Activated CD4-positive, alpha-beta T cell treated with anti-CD3 and anti-CD28 coated beads, Interleukin-2, amount 50 U/mL, for 4 hours (primary cell): ENCODE measurements around the gene KCNG2.
"Not testable (repeated sequence)": the region's sequence is repeated elsewhere in the genome, so short reads cannot be mapped to it uniquely, and the experiment has no call there.

Source experiments
- DNase-seq, 2 experiments: peaks; one replicate each; pipeline ENCODE4 v3.0.0-alpha.2; 2020

The KCNG2 gene

GRCh38 chr18:79856119-79857007 is 58.6 kb downstream of the KCNG2 start:
- no peak for DNase-seq

GRCh38 chr18:79857082-79857671 is 59.4 kb downstream of the KCNG2 start:
- DNase-seq = no peak

GRCh38 chr18:79859314-79859713 is 61.6 kb downstream of the KCNG2 start:
- no peak for DNase-seq

GRCh38 chr18:79861687-79862086 is 63.9 kb downstream of the KCNG2 start:
- DNase-seq = no peak

- DNase-seq = no peak
Observed at GRCh38 chr18:79862562-79862961, 64.8 kb downstream of the KCNG2 start.

- no peak for DNase-seq
Observed at GRCh38 chr18:79863161-79864005, 65.6 kb downstream of the KCNG2 start.

- no peak for DNase-seq
Observed at GRCh38 chr18:79864006-79864725, 66.4 kb downstream of the KCNG2 start.

GRCh38 chr18:79864955-79865354 is 67.2 kb downstream of the KCNG2 start:
- DNase-seq = not testable (repeated sequence)

GRCh38 chr18:79865951-79866350 is 68.2 kb downstream of the KCNG2 start:
- DNase-seq = not testable (repeated sequence)

- DNase-seq = no peak
Observed at GRCh38 chr18:79866889-79867574, 69.3 kb downstream of the KCNG2 start.

- no peak for DNase-seq
Observed at GRCh38 chr18:79867666-79868065, 69.9 kb downstream of the KCNG2 start.

- DNase-seq = no peak
Observed at GRCh38 chr18:79868168-79868784, 70.5 kb downstream of the KCNG2 start.

- DNase-seq = no peak
Observed at GRCh38 chr18:79868811-79869541, 71.2 kb downstream of the KCNG2 start.

GRCh38 chr18:79869591-79870300 is 72.0 kb downstream of the KCNG2 start:
- DNase-seq = no peak

- DNase-seq = no peak
Observed at GRCh38 chr18:79870301-79871025, 72.7 kb downstream of the KCNG2 start.

GRCh38 chr18:79871026-79871390 is 73.3 kb downstream of the KCNG2 start:
- DNase-seq = no peak

GRCh38 chr18:79871481-79872091 is 73.8 kb downstream of the KCNG2 start:
- no peak for DNase-seq

- DNase-seq = no peak
Observed at GRCh38 chr18:79872527-79873444, 75.0 kb downstream of the KCNG2 start.
